ENCODE measurements around the gene SNX20. TPM values are rescaled to one million over a fixed set of nuclear protein-coding genes. Genes with fewer than 3 reads are reported as not detected.

Gene SNX20
- total and polyA plus RNA-seq, 4 experiments from 2014 or later, result 62.5 to 106 (median 89.5) TPM

DNA sequence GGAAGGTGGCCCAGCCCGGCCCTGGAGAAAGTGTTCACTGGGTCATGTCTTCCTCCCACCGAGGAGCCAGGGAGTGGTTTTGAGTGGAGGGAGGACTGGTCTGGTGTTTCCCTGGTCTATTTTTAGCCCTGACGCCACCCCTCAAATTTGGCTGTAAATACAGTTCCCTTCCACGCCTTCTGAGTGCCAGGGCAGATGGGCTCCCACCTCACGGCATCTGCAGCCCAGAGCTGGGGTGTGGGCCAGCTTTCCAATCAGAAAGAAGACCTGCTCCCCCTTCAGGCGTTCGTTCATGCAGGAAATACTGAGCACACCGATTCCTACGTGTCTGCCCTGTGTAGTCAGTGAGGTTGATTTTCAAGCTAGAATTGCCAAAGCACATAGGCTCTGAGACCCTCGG, 53.7 kb downstream of the SNX20 start:
- Histone ChIP-seq H3K4me3 (ENCODE audit: low read length in 2 of 2) (no peak overlapping the region), H3K27ac (ENCODE audit: low read depth, low read length) (no peak overlapping the region), H3K9me3 (ENCODE audit: control insufficient read depth in 1 of 2, low read length in 2 of 2) (no peaks in the 10 kb centered on the region), H3K4me1 (ENCODE audit: insufficient read depth, low read length) (peaks cover 25% of the 10 kb centered on the region), H3K36me3 (ENCODE audit: insufficient read depth, low read length) (no peaks in the 10 kb centered on the region), H3K27me3 (ENCODE audit: insufficient read depth, low read length) (no peaks in the 10 kb centered on the region)
- Mint-ChIP-seq H3K4me3 (peak overlapping the region in 7 of 8 donors; percentile 64 to 90 (median 78)), H3K36me3 (peaks cover 0 to 2% of the 10 kb centered on the region in 2 donors), H3K27ac (peak overlapping the region in 6 of 7 donors; percentile 64 to 87 (median 80)), H3K9me3 (peaks cover 0 to 1% (median 0%) of the 10 kb centered on the region in 8 donors), H3K4me1 (peaks cover 23 to 39% (median 31%) of the 10 kb centered on the region in 4 donors), H3K27me3 (no peaks in the 10 kb centered on the region)
- DNase-seq, result peak; percentile 32 to 48 (median 36)
- ChIA-PET POLR2A (ENCODE audit: partially characterized antibody) (interaction anchor here (0.9 to 1.0 kb wide), 2 partner anchors 80 to 260 kb away, joined by 3 read pairs; no protein-coding TSS in a partner anchor), CTCF (ENCODE audit: partially characterized antibody) (interaction anchor here (0.5 to 1.8 kb wide), 12 partner anchors 9 to 602 kb away, joined by 3 to 9 read pairs (median 4); no protein-coding TSS in a partner anchor)
- intact Hi-C loops (cut with micrococcal nuclease), result loop anchor here (1.0 to 5.0 kb wide), 3 partner anchors 80 to 259 kb away; partner anchors contain the start of genes BRD7 and NKD1

GRCh38 chr16:50626868-50627267, 54.2 kb downstream of the SNX20 start:
- peak in 1 of 5 donors; percentile 29 for DNase-seq
- Histone ChIP-seq H3K4me1 (ENCODE audit: insufficient read depth, low read length) (peaks cover 25% of the 10 kb centered on the region), H3K9me3 (ENCODE audit: control insufficient read depth in 1 of 2, low read length in 2 of 2) (no peaks in the 10 kb centered on the region), H3K4me3 (ENCODE audit: low read length in 2 of 2) (no peak overlapping the region), H3K27me3 (ENCODE audit: insufficient read depth, low read length) (no peaks in the 10 kb centered on the region), H3K36me3 (ENCODE audit: insufficient read depth, low read length) (no peaks in the 10 kb centered on the region), H3K27ac (ENCODE audit: low read depth, low read length) (no peak overlapping the region)
- H3K27ac Mint-ChIP-seq, result peak overlapping the region in 6 of 7 donors; percentile 27 to 86 (median 77)
- ChIA-PET CTCF (ENCODE audit: partially characterized antibody) (interaction anchor here (0.8 to 1.6 kb wide), 8 partner anchors 10 to 416 kb away, joined by 3 to 9 read pairs (median 4); no protein-coding TSS in a partner anchor), POLR2A (ENCODE audit: partially characterized antibody) (interaction anchor here (0.9 to 1.0 kb wide), 2 partner anchors 80 to 260 kb away, joined by 3 read pairs; no protein-coding TSS in a partner anchor)
- no peaks in the 10 kb centered on the region for H3K27me3 Mint-ChIP-seq
- intact Hi-C loops (cut with micrococcal nuclease), result loop anchor here (1.0 to 5.0 kb wide), 3 partner anchors 80 to 258 kb away; partner anchors contain the start of genes BRD7 and NKD1
- no peaks in the 10 kb centered on the region for H3K36me3 Mint-ChIP-seq
- H3K4me3 Mint-ChIP-seq, result peak overlapping the region in 7 of 8 donors; percentile 64 to 90 (median 78)
- peaks cover 23 to 40% (median 31%) of the 10 kb centered on the region in 4 donors for H3K4me1 Mint-ChIP-seq
- H3K9me3 Mint-ChIP-seq, result peaks cover 0 to 1% (median 0%) of the 10 kb centered on the region in 8 donors

GRCh38 chr16:50625374-50625773, 55.7 kb downstream of the SNX20 start:
- H3K36me3 ChIP-seq (ENCODE audit: insufficient read depth, low read length), result no peaks in the 10 kb centered on the region
- ChIA-PET POLR2A (ENCODE audit: partially characterized antibody) (no interaction called here), CTCF (ENCODE audit: partially characterized antibody) (no interaction called here)
- H3K27me3 ChIP-seq (ENCODE audit: insufficient read depth, low read length), result no peaks in the 10 kb centered on the region
- peaks cover 23 to 40% (median 31%) of the 10 kb centered on the region in 4 donors for H3K4me1 Mint-ChIP-seq
- H3K36me3 Mint-ChIP-seq, result no peaks in the 10 kb centered on the region
- no peak overlapping the region for H3K27ac ChIP-seq (ENCODE audit: low read depth, low read length)
- intact Hi-C loops (cut with micrococcal nuclease), result loop anchor here (5.0 kb wide), 1 partner anchor 78 kb away; the partner anchor contains the start of gene NKD1
- peaks cover 0 to 1% (median 0%) of the 10 kb centered on the region in 8 donors for H3K9me3 Mint-ChIP-seq
- no peaks in the 10 kb centered on the region for H3K27me3 Mint-ChIP-seq
- DNase-seq, result no peak
- no peak overlapping the region for H3K27ac Mint-ChIP-seq
- peaks cover 25% of the 10 kb centered on the region for H3K4me1 ChIP-seq (ENCODE audit: insufficient read depth, low read length)
- no peak overlapping the region for H3K4me3 Mint-ChIP-seq
- no peak overlapping the region for H3K4me3 ChIP-seq (ENCODE audit: low read length in 2 of 2)
- H3K9me3 ChIP-seq (ENCODE audit: control insufficient read depth in 1 of 2, low read length in 2 of 2), result no peaks in the 10 kb centered on the region

GRCh38 chr16:50624449-50624970, 56.6 kb downstream of the SNX20 start:
- CTCF ChIA-PET (ENCODE audit: partially characterized antibody), result interaction anchor here (1.2 kb wide), 1 partner anchor 182 kb away, joined by 3 read pairs; no protein-coding TSS in a partner anchor
- no peak overlapping the region for H3K4me3 ChIP-seq (ENCODE audit: low read length in 2 of 2)
- H3K4me1 ChIP-seq (ENCODE audit: insufficient read depth, low read length), result peaks cover 25% of the 10 kb centered on the region
- H3K27ac ChIP-seq (ENCODE audit: low read depth, low read length), result no peak overlapping the region
- H3K36me3 ChIP-seq (ENCODE audit: insufficient read depth, low read length), result no peaks in the 10 kb centered on the region
- Mint-ChIP-seq H3K9me3 (peaks cover 0 to 1% (median 0%) of the 10 kb centered on the region in 8 donors), H3K27me3 (no peaks in the 10 kb centered on the region), H3K27ac (peak overlapping the region in 2 of 7 donors; percentile 2 to 24), H3K4me1 (peaks cover 23 to 40% (median 31%) of the 10 kb centered on the region in 4 donors), H3K36me3 (no peaks in the 10 kb centered on the region), H3K4me3 (no peak overlapping the region)
- H3K27me3 ChIP-seq (ENCODE audit: insufficient read depth, low read length), result no peaks in the 10 kb centered on the region
- DNase-seq, result no peak
- POLR2A ChIA-PET (ENCODE audit: partially characterized antibody), result no interaction called here
- H3K9me3 ChIP-seq (ENCODE audit: control insufficient read depth in 1 of 2, low read length in 2 of 2), result no peaks in the 10 kb centered on the region
- intact Hi-C loops (cut with micrococcal nuclease), result no loop called here

GRCh38 chr16:50622643-50623369, 58.3 kb downstream of the SNX20 start:
- POLR2A ChIA-PET (ENCODE audit: partially characterized antibody), result no interaction called here
- no peak overlapping the region for H3K27ac ChIP-seq (ENCODE audit: low read depth, low read length)
- no peaks in the 10 kb centered on the region for H3K9me3 ChIP-seq (ENCODE audit: control insufficient read depth in 1 of 2, low read length in 2 of 2)
- no peaks in the 10 kb centered on the region for H3K27me3 ChIP-seq (ENCODE audit: insufficient read depth, low read length)
- no peaks in the 10 kb centered on the region for H3K9me3 Mint-ChIP-seq
- no peak overlapping the region for H3K4me3 Mint-ChIP-seq
- no peaks in the 10 kb centered on the region for H3K27me3 Mint-ChIP-seq
- H3K27ac Mint-ChIP-seq, result peak overlapping the region in 6 of 7 donors; percentile 26 to 71 (median 34)
- no peak overlapping the region for H3K4me3 ChIP-seq (ENCODE audit: low read length in 2 of 2)
- no peak for DNase-seq
- CTCF ChIA-PET (ENCODE audit: partially characterized antibody), result interaction anchor here (1.2 kb wide), 2 partner anchors 183 to 296 kb away, joined by 3 read pairs; no protein-coding TSS in a partner anchor
- intact Hi-C loops (cut with micrococcal nuclease), result no loop called here
- H3K4me1 Mint-ChIP-seq, result peaks cover 23 to 39% (median 28%) of the 10 kb centered on the region in 4 donors
- H3K4me1 ChIP-seq (ENCODE audit: insufficient read depth, low read length), result peaks cover 24% of the 10 kb centered on the region
- H3K36me3 ChIP-seq (ENCODE audit: insufficient read depth, low read length), result no peaks in the 10 kb centered on the region
- no peaks in the 10 kb centered on the region for H3K36me3 Mint-ChIP-seq

- peaks cover 20 to 37% (median 26%) of the 10 kb centered on the region in 4 donors for H3K4me1 Mint-ChIP-seq
- no peaks in the 10 kb centered on the region for H3K9me3 Mint-ChIP-seq
- POLR2A ChIA-PET (ENCODE audit: partially characterized antibody), result no interaction called here
- no peak for DNase-seq
- no peaks in the 10 kb centered on the region for H3K9me3 ChIP-seq (ENCODE audit: control insufficient read depth in 1 of 2, low read length in 2 of 2)
- CTCF ChIA-PET (ENCODE audit: partially characterized antibody), result no interaction called here
- peaks cover 16% of the 10 kb centered on the region for H3K4me1 ChIP-seq (ENCODE audit: insufficient read depth, low read length)
- no peaks in the 10 kb centered on the region for H3K36me3 ChIP-seq (ENCODE audit: insufficient read depth, low read length)
- H3K4me3 ChIP-seq (ENCODE audit: low read length in 2 of 2), result no peak overlapping the region
- no peak overlapping the region for H3K27ac ChIP-seq (ENCODE audit: low read depth, low read length)
- H3K27ac Mint-ChIP-seq, result peak overlapping the region in 1 of 7 donors; percentile 57
- intact Hi-C loops (cut with micrococcal nuclease), result no loop called here
- no peaks in the 10 kb centered on the region for H3K27me3 ChIP-seq (ENCODE audit: insufficient read depth, low read length)
- no peak overlapping the region for H3K4me3 Mint-ChIP-seq
- H3K36me3 Mint-ChIP-seq, result no peaks in the 10 kb centered on the region
- no peaks in the 10 kb centered on the region for H3K27me3 Mint-ChIP-seq
Measured at GRCh38 chr16:50622029-50622428, 59.1 kb downstream of the SNX20 start.

All from CD4-positive, alpha-beta memory T cell (primary cell).